Urinary bladder (tissue), 4 donors: Measurements from ENCODE around the gene DYNLT1. TPM values are rescaled to one million over a fixed set of nuclear protein-coding genes. Genes with fewer than 3 reads are reported as not detected.
"Not testable (repeated sequence)": the region's sequence is repeated elsewhere in the genome, so short reads cannot be mapped to it uniquely, and the experiment has no call there.

ENCODE experiments used
- DNase-seq: peaks from one replicate; pipeline ENCODE4 v3.0.0-alpha.2; 2015; ENCODE audit errors: extremely low spot score
- H3K27ac ChIP-seq: one replicate; pipeline ENCODE4 v1.5.1; 2013; ENCODE audit warnings: low read depth, mild to moderate bottlenecking, moderate library complexity
- H3K36me3 ChIP-seq: one replicate; pipeline ENCODE4 v1.6.1; 2013; ENCODE audit warnings: mild to moderate bottlenecking, moderate library complexity; ENCODE audit not compliant: insufficient read depth
- H3K4me1 ChIP-seq: one replicate; pipeline ENCODE4 v1.6.1; 2013; ENCODE audit warnings: mild to moderate bottlenecking, moderate library complexity; ENCODE audit not compliant: insufficient read depth
- H3K4me3 ChIP-seq: one replicate; pipeline ENCODE4 v1.5.1; 2013; ENCODE audit warnings: low read depth, low read length
- WGBS: extraction: QIAGEN DNeasy Blood & Tissue Kit; methylation state at CpG from one replicate; pipeline ENCODE4 v1.1.7; 2013; 5-methylcytosine and 5-hydroxymethylcytosine counted together
- polyA plus RNA-seq: library from polyadenylated mRNA; stranded (reverse); fragments of 200-250 nt; gene quantifications from one replicate; pipeline ENCODE4 v1.2.3, GENCODE V29; 2013
- total RNA-seq: library from RNA; depleted of rRNA; stranded (reverse); fragments of >200 nt; gene quantifications from one replicate; pipeline ENCODE4 v1.2.3, GENCODE V29; 2014
- donor health status: healthy with polysubstance abuse.
- donor health status: healthy.

Gene DYNLT1
- total and polyA plus RNA-seq, 2 donors = 64.8 to 193 TPM

GRCh38 chr6:158672119-158672518 is 27.6 kb upstream of the DYNLT1 start:
- not testable (repeated sequence) for DNase-seq, H3K36me3 ChIP-seq, H3K4me1 ChIP-seq, H3K4me3 ChIP-seq, H3K27ac ChIP-seq
- 76% methylated on average over 8 of the region's 8 CpGs for WGBS

GRCh38 chr6:158669145-158670035 is 24.8 kb upstream of the DYNLT1 start:
- Histone ChIP-seq H3K36me3 (no peaks in the 10 kb centered on the region), H3K4me3 (no peak overlapping the region), H3K27ac (no peak overlapping the region), H3K4me1 (no peaks in the 10 kb centered on the region)
- 80% methylated on average over 7 of the region's 7 CpGs for WGBS
- no peak for DNase-seq

GRCh38 chr6:158668707-158669103 is 24.2 kb upstream of the DYNLT1 start:
- Histone ChIP-seq H3K4me1 (no peaks in the 10 kb centered on the region), H3K4me3 (no peak overlapping the region), H3K27ac (no peak overlapping the region), H3K36me3 (no peaks in the 10 kb centered on the region)
- WGBS = 82% methylated on average over 7 of the region's 7 CpGs
- no peak for DNase-seq

GRCh38 chr6:158667360-158667981 is 22.9 kb upstream of the DYNLT1 start:
- WGBS = 92% methylated on average over 8 of the region's 8 CpGs
- no peak for DNase-seq
- no peaks in the 10 kb centered on the region for H3K36me3 ChIP-seq
- H3K4me1 ChIP-seq = no peaks in the 10 kb centered on the region
- H3K4me3 ChIP-seq = no peak overlapping the region
- no peak overlapping the region for H3K27ac ChIP-seq

- no peaks in the 10 kb centered on the region for H3K4me1 ChIP-seq
- 82% methylated on average over 14 of the region's 14 CpGs for WGBS
- H3K36me3 ChIP-seq = no peaks in the 10 kb centered on the region
- H3K27ac ChIP-seq = no peak overlapping the region
- no peak overlapping the region for H3K4me3 ChIP-seq
- DNase-seq = no peak
These were observed 22.3 kb upstream of the DYNLT1 start for GRCh38 chr6:158666628-158667359.

GRCh38 chr6:158665332-158665731 is 20.8 kb upstream of the DYNLT1 start:
- no peak overlapping the region for H3K4me3 ChIP-seq
- no peak for DNase-seq
- no peaks in the 10 kb centered on the region for H3K4me1 ChIP-seq
- 96% methylated on average over 18 of the region's 18 CpGs for WGBS
- H3K27ac ChIP-seq = no peak overlapping the region
- H3K36me3 ChIP-seq = no peaks in the 10 kb centered on the region

- H3K27ac ChIP-seq = peak overlapping the region; percentile 55
- 32% methylated on average over 11 of the region's 11 CpGs for WGBS
- DNase-seq = no peak
- H3K4me3 ChIP-seq = peak overlapping the region; percentile 21
- no peaks in the 10 kb centered on the region for H3K36me3 ChIP-seq
- H3K4me1 ChIP-seq = no peaks in the 10 kb centered on the region
These were observed 19.2 kb upstream of the DYNLT1 start for GRCh38 chr6:158663625-158664165.

- H3K4me3 ChIP-seq = peak overlapping the region; percentile 21
- H3K4me1 ChIP-seq = no peaks in the 10 kb centered on the region
- 32% methylated on average over 27 of the region's 27 CpGs for WGBS
- no peak for DNase-seq
- H3K27ac ChIP-seq = peak overlapping the region; percentile 55
- H3K36me3 ChIP-seq = no peaks in the 10 kb centered on the region
These were observed 18.5 kb upstream of the DYNLT1 start for GRCh38 chr6:158662954-158663624.

GRCh38 chr6:158662607-158662953 is 18.0 kb upstream of the DYNLT1 start:
- Histone ChIP-seq H3K4me1 (no peaks in the 10 kb centered on the region), H3K27ac (no peak overlapping the region), H3K36me3 (no peaks in the 10 kb centered on the region), H3K4me3 (no peak overlapping the region)
- WGBS = 48% methylated on average over 3 of the region's 3 CpGs
- DNase-seq = no peak

GRCh38 chr6:158661156-158661685 is 16.7 kb upstream of the DYNLT1 start:
- no peak overlapping the region for H3K4me3 ChIP-seq
- no peaks in the 10 kb centered on the region for H3K36me3 ChIP-seq
- no peak overlapping the region for H3K27ac ChIP-seq
- no peak for DNase-seq
- H3K4me1 ChIP-seq = no peaks in the 10 kb centered on the region
- 96% methylated on average over 3 of the region's 3 CpGs for WGBS

- no peaks in the 10 kb centered on the region for H3K4me1 ChIP-seq
- no peak overlapping the region for H3K4me3 ChIP-seq
- no peaks in the 10 kb centered on the region for H3K36me3 ChIP-seq
- 43% methylated on average over 10 of the region's 10 CpGs for WGBS
- no peak overlapping the region for H3K27ac ChIP-seq
- no peak for DNase-seq
These were observed 15.8 kb upstream of the DYNLT1 start for GRCh38 chr6:158660333-158660754.

GRCh38 chr6:158656986-158657385 is 12.4 kb upstream of the DYNLT1 start:
- DNase-seq, H3K4me3 ChIP-seq, H3K27ac ChIP-seq, H3K36me3 ChIP-seq, H3K4me1 ChIP-seq: not testable (repeated sequence)
- WGBS = 61% methylated on average over 9 of the region's 9 CpGs
